ENCODE results near the gene PIK3R6. TPM values are rescaled to one million over a fixed set of nuclear protein-coding genes. Genes with fewer than 3 reads are reported as not detected.

PIK3R6 gene
- total and polyA plus RNA-seq, 2 of the 13 experiments (the other 11 are each of a cell fraction or from before 2014, with no cell fraction given), result not detected

- TF ChIP-seq TP53 (CRISPR knock-in tag; conservative IDR thresholded peaks at IDR 0.05), result no peak
- TF ChIP-seq CSRNP1 (CRISPR knock-in tag; IDR thresholded peaks at IDR 0.05), result no peak
- no peak for TF ChIP-seq ZSCAN12 (CRISPR knock-in tag; IDR thresholded peaks at IDR 0.05)
- TF ChIP-seq TIGD3 (CRISPR knock-in tag; IDR thresholded peaks at IDR 0.05; ENCODE audit: borderline replicate concordance), result no peak
- no peak for TF ChIP-seq JUN (CRISPR knock-in tag; IDR thresholded peaks at IDR 0.05)
- TF ChIP-seq DPF2 (CRISPR knock-in tag; IDR thresholded peaks at IDR 0.05; ENCODE audit: borderline replicate concordance, low read depth), result no peak
- H3K4me1 ChIP-seq (ENCODE audit: insufficient read depth, low read length), result no peaks in the 10 kb centered on the region
- FAIRE-seq, result no peak
- WGBS (ENCODE audit: low lambda C conversion rate), result 51% methylated on average over 3 of the region's 23 CpGs
- no peak overlapping the region for H3K4me3 ChIP-seq (replicated peaks in 1 of 3; ENCODE audit: insufficient read depth in 1 of 3, low read depth in 2 of 3, low read length in 3 of 3)
- no peak overlapping the region for H3K9ac ChIP-seq (ENCODE audit: insufficient read depth, low read depth, low read length)
- DNase-seq (ENCODE audit: low spot score), result no peak
- H3K36me3 ChIP-seq (replicated peaks in 1 of 2; ENCODE audit: control insufficient read depth in 1 of 2, insufficient read depth in 2 of 2, low read length in 2 of 2), result no peaks in the 10 kb centered on the region
- H4K20me1 ChIP-seq (ENCODE audit: insufficient read depth, low read length), result no peaks in the 10 kb centered on the region
- intact Hi-C loops (cut with micrococcal nuclease; ENCODE audit: unreplicated experiment), result no loop called here
- BruUV-seq (replicated peaks), result no TSS peak
- ChIA-PET CTCF (ENCODE audit: low intra/inter-chr PET ratio, low total read pairs) (no interaction called here), POLR2A (no interaction called here)
- no peak overlapping the region for H3K4me2 ChIP-seq (ENCODE audit: low read depth, low read length)
- in situ Hi-C loops (cut with HindIII; ENCODE audit: extremely low pct_ligation_motif_present, low pct_unique_long_range_greater_than_20kb), result loop anchor here (5.0 kb wide), 1 partner anchor 99 kb away; no protein-coding TSS in a partner anchor
- no peaks in the 10 kb centered on the region for H3K9me3 ChIP-seq (ENCODE audit: low read length)
- ATAC-seq, result no peak
- H3K79me2 ChIP-seq (ENCODE audit: insufficient read depth, low read length), result no peaks in the 10 kb centered on the region
- H3K27ac ChIP-seq (ENCODE audit: extremely low read length, insufficient read depth, low read length), result no peak overlapping the region
- H2AFZ ChIP-seq (ENCODE audit: low read length), result no peak overlapping the region
- H3K27me3 ChIP-seq (ENCODE audit: control insufficient read depth in 1 of 2, insufficient read depth in 2 of 2, low read length in 2 of 2), result peaks cover 4 to 60% of the 10 kb centered on the region in 2 experiments
Measured at GRCh38 chr17:8798176-8798845, 69.2 kb downstream of the PIK3R6 start.

All from HepG2 (cell line).